Gastroesophageal sphincter (tissue), 3 donors: Measurements from ENCODE around the gene LDLRAD3.

Source experiments
- EP300 ChIP-seq: sonication (generic); formaldehyde crosslinking; IDR thresholded peaks from one replicate; pipeline ENCODE4 v1.6.1; 2017; ENCODE audit warnings: antibody characterized with exemption, mild to moderate bottlenecking
- POLR2A ChIP-seq, 2 donors: fragments of 450-650 bp; IDR thresholded peaks; one replicate each; pipeline ENCODE4 v1.6.1; 2017; ENCODE audit warnings: antibody characterized with exemption in 2 of 2, mild to moderate bottlenecking in 2 of 2, moderate library complexity in 1 of 2
- POLR2AphosphoS5 ChIP-seq: sonication (generic); formaldehyde crosslinking; IDR thresholded peaks from one replicate; pipeline ENCODE4 v1.6.1; 2017; ENCODE audit warnings: antibody characterized with exemption
- TF ChIP-seq, protein P1 (sequence below), 4 experiments: fragments of 200-600 bp in 2 of 4; fragments of 450-650 bp in 2 of 4; sonication (generic) in 1 of 4; IDR thresholded peaks; one replicate each; pipeline ENCODE4 v1.5.1; 2017 to 2019; ENCODE audit warnings: antibody characterized with exemption in 4 of 4, mild to moderate bottlenecking in 2 of 4, moderate library complexity in 2 of 4

DNA sequence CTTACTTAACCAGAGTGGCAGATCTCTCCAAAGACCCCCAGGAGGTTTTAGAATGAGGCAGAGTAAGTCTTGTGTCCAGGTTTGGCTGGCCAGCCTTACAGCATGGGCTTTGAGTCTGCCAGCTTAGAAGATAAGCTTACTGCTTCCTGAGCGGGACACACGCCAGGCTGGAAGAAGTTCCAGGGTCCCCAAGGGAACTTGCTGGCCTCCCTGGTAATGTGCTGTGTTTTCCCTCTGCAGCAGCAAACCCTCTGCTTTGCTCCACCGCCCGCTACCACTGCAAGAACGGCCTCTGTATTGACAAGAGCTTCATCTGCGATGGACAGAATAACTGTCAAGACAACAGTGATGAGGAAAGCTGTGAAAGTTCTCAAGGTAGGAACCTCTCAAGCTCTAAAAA lies 154.2 kb downstream of the LDLRAD3 start:
- no peak for TF ChIP-seq EP300
- no peak for TF ChIP-seq POLR2A (IDR thresholded peaks at IDR 0.05)
- TF ChIP-seq, protein P1, sequence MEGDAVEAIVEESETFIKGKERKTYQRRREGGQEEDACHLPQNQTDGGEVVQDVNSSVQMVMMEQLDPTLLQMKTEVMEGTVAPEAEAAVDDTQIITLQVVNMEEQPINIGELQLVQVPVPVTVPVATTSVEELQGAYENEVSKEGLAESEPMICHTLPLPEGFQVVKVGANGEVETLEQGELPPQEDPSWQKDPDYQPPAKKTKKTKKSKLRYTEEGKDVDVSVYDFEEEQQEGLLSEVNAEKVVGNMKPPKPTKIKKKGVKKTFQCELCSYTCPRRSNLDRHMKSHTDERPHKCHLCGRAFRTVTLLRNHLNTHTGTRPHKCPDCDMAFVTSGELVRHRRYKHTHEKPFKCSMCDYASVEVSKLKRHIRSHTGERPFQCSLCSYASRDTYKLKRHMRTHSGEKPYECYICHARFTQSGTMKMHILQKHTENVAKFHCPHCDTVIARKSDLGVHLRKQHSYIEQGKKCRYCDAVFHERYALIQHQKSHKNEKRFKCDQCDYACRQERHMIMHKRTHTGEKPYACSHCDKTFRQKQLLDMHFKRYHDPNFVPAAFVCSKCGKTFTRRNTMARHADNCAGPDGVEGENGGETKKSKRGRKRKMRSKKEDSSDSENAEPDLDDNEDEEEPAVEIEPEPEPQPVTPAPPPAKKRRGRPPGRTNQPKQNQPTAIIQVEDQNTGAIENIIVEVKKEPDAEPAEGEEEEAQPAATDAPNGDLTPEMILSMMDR (IDR thresholded peaks at IDR 0.05): no peak
- no peak for TF ChIP-seq POLR2AphosphoS5
